Effector CD4-positive, alpha-beta T cell (primary cell): ENCODE measurements around the gene RPS6KA1.

Source experiments
- DNase-seq: peaks from one replicate; pipeline ENCODE4 v3.0.0-alpha.2; 2020

Gene RPS6KA1

GRCh38 chr1:26533951-26534509 is 4.5 kb downstream of the RPS6KA1 start:
- no peak for DNase-seq

GRCh38 chr1:26535201-26535600 is 5.6 kb downstream of the RPS6KA1 start:
- DNase-seq, result no peak

GRCh38 chr1:26536081-26536480 is 6.5 kb downstream of the RPS6KA1 start:
- DNase-seq, result no peak

GRCh38 chr1:26536521-26536920 is 7.0 kb downstream of the RPS6KA1 start:
- no peak for DNase-seq

GRCh38 chr1:26537951-26538352 is 8.4 kb downstream of the RPS6KA1 start:
- no peak for DNase-seq

- peak; percentile 22 for DNase-seq
These were observed 9.2 kb downstream of the RPS6KA1 start for GRCh38 chr1:26538480-26539412.

GRCh38 chr1:26539722-26540121 is 10.2 kb downstream of the RPS6KA1 start:
- no peak for DNase-seq

GRCh38 chr1:26540351-26540750 is 10.8 kb downstream of the RPS6KA1 start:
- DNase-seq, result no peak

GRCh38 chr1:26541431-26541815 is 11.9 kb downstream of the RPS6KA1 start:
- no peak for DNase-seq

- peak; percentile 55 for DNase-seq
These were observed 12.5 kb downstream of the RPS6KA1 start for GRCh38 chr1:26541816-26542711.

GRCh38 chr1:26542771-26543451 is 13.3 kb downstream of the RPS6KA1 start:
- DNase-seq, result no peak

- no peak for DNase-seq
These were observed 13.9 kb downstream of the RPS6KA1 start for GRCh38 chr1:26543462-26543861.

- no peak for DNase-seq
These were observed 14.6 kb downstream of the RPS6KA1 start for GRCh38 chr1:26544126-26544525.

- no peak for DNase-seq
These were observed 16.4 kb downstream of the RPS6KA1 start for GRCh38 chr1:26545969-26546323.

GRCh38 chr1:26546375-26546774 is 16.8 kb downstream of the RPS6KA1 start:
- DNase-seq, result no peak

- no peak for DNase-seq
These were observed 17.3 kb downstream of the RPS6KA1 start for GRCh38 chr1:26546819-26547218.

GRCh38 chr1:26548841-26549240 is 19.3 kb downstream of the RPS6KA1 start:
- no peak for DNase-seq

- no peak for DNase-seq
These were observed 21.4 kb downstream of the RPS6KA1 start for GRCh38 chr1:26550946-26551345.

- no peak for DNase-seq
These were observed 23.2 kb downstream of the RPS6KA1 start for GRCh38 chr1:26552720-26553119.

GRCh38 chr1:26553942-26554682 is 24.6 kb downstream of the RPS6KA1 start:
- no peak for DNase-seq

GRCh38 chr1:26554781-26555180 is 25.2 kb downstream of the RPS6KA1 start:
- DNase-seq, result no peak

- DNase-seq, result no peak
These were observed 26.0 kb downstream of the RPS6KA1 start for GRCh38 chr1:26555550-26555981.
